HepG2 (cell line): Measurements from ENCODE around the gene NIN. TPM values are rescaled to one million over a fixed set of nuclear protein-coding genes. Genes with fewer than 3 reads are reported as not detected.

ENCODE experiments used
- BCLAF1 ChIP-seq: fragments of 450-650 bp; IDR thresholded peaks from 2 replicates; pipeline ENCODE4 v1.6.1; 2017; ENCODE audit warnings: mild to moderate bottlenecking
- FOXO1 ChIP-seq: sonication (generic); formaldehyde crosslinking; IDR thresholded peaks from 2 replicates; pipeline ENCODE4 v1.4.0; 2020; ENCODE audit warnings: missing genetic modification reagents
- GMEB2 ChIP-seq: IDR thresholded peaks from 2 replicates; pipeline ENCODE4 v1.6.1; 2016; ENCODE audit warnings: missing biosample characterization, missing genetic modification reagents, low read depth
- KAT7 ChIP-seq: IDR thresholded peaks from 2 replicates; pipeline ENCODE4 v1.6.1; 2018; ENCODE audit warnings: borderline replicate concordance, missing compliant biosample characterization
- KDM1A ChIP-seq: IDR thresholded peaks from 2 replicates; pipeline ENCODE4 v1.6.1; 2016; ENCODE audit warnings: missing compliant biosample characterization
- MTA1 ChIP-seq: sonication (generic); formaldehyde crosslinking; IDR thresholded peaks from 2 replicates; pipeline ENCODE4 v1.4.0; 2020; ENCODE audit warnings: missing genetic modification reagents, mild to moderate bottlenecking, borderline replicate concordance
- NPAS2 ChIP-seq: sonication (generic); formaldehyde crosslinking; IDR thresholded peaks from 2 replicates; pipeline ENCODE4 v1.8.0; 2022; ENCODE audit warnings: mild to moderate bottlenecking, missing genetic modification reagents, borderline replicate concordance
- PAF1 ChIP-seq: IDR thresholded peaks from 2 replicates; pipeline ENCODE4 v1.6.1; 2016; ENCODE audit warnings: missing genetic modification reagents, missing compliant biosample characterization
- RCOR2 ChIP-seq: IDR thresholded peaks from 2 replicates; pipeline ENCODE4 v1.6.1; 2016; ENCODE audit warnings: missing biosample characterization, missing genetic modification reagents
- RNF2 ChIP-seq: fragments of 450-650 bp; conservative IDR thresholded peaks from 2 replicates; pipeline ENCODE4 v1.6.1; 2016; ENCODE audit warnings: low read depth
- RNF219 ChIP-seq: sonication (generic); formaldehyde crosslinking; IDR thresholded peaks from 2 replicates; pipeline ENCODE4 v1.5.0; 2020; ENCODE audit warnings: mild to moderate bottlenecking, missing genetic modification reagents
- SETDB1 ChIP-seq: sonication (generic); formaldehyde crosslinking; IDR thresholded peaks from 2 replicates; pipeline ENCODE4 v1.5.1; 2020; ENCODE audit warnings: missing genetic modification reagents, mild to moderate bottlenecking, borderline replicate concordance
- TBL1XR1 ChIP-seq: fragments of 150-350 bp; IDR thresholded peaks from 2 replicates; pipeline ENCODE4 v1.6.1; 2014; ENCODE audit warnings: borderline replicate concordance, low read length; ENCODE audit not compliant: partially characterized antibody
- ZBTB1 ChIP-seq: sonication (generic); formaldehyde crosslinking; IDR thresholded peaks from 2 replicates; pipeline ENCODE4 v1.4.0; 2020; ENCODE audit warnings: missing genetic modification reagents, borderline replicate concordance
- ZBTB46 ChIP-seq: sonication (generic); formaldehyde crosslinking; IDR thresholded peaks from 2 replicates; pipeline ENCODE4 v1.4.0; 2020; ENCODE audit warnings: mild to moderate bottlenecking, missing genetic modification reagents, borderline replicate concordance
- ZMYM3 ChIP-seq: sonication (generic); formaldehyde crosslinking; IDR thresholded peaks from 2 replicates; pipeline ENCODE4 v1.5.1; 2020; ENCODE audit warnings: mild to moderate bottlenecking, missing genetic modification reagents
- ZNF121 ChIP-seq: sonication (generic); formaldehyde crosslinking; IDR thresholded peaks from 2 replicates; pipeline ENCODE4 v1.5.0; 2020; ENCODE audit warnings: mild to moderate bottlenecking, missing genetic modification reagents
- ZNF614 ChIP-seq: IDR thresholded peaks from 2 replicates; pipeline ENCODE4 v1.6.1; 2018; ENCODE audit warnings: missing biosample characterization, missing genetic modification reagents, inconsistent platforms, borderline replicate concordance
- ZSCAN25 ChIP-seq: sonication (generic); formaldehyde crosslinking; IDR thresholded peaks from 2 replicates; pipeline ENCODE4 v1.8.0; 2022; ENCODE audit warnings: mild to moderate bottlenecking, missing genetic modification reagents
- polyA plus RNA-seq, 8 experiments: library from polyadenylated mRNA; depleted of rRNA in 3 of 8; stranded (reverse) in 7 of 8; unstranded in 1 of 8; fragments of >200 nt; fragmentation: Illumina TruSeq in 4 of 8; extraction: Trizol in 4 of 8; gene quantifications; 2 replicates each; pipeline versions ENCODE4 v1.2.1 to v1.2.3, GENCODE V29; 2011 to 2016; ENCODE audit warnings: low read depth in 4 of 8, missing spikeins in 1 of 8, mixed read lengths in 1 of 8; ENCODE audit not compliant: insufficient read depth in 1 of 8
- total RNA-seq, 5 experiments: library from RNA; depleted of rRNA; stranded (reverse); fragments of >200 nt; fragmentation: Illumina TruSeq; extraction: Trizol; gene quantifications; 2 replicates each; pipeline ENCODE4 v1.2.3, GENCODE V29; 2016; ENCODE audit warnings: low read depth in 1 of 5
- TF ChIP-seq, protein P1 (sequence below): sonication (generic); formaldehyde crosslinking; IDR thresholded peaks from 2 replicates; pipeline ENCODE4 v1.8.1; 2022; ENCODE audit warnings: low read depth, mild to moderate bottlenecking, missing genetic modification reagents

Gene NIN
- total and polyA plus RNA-seq, 2 of the 13 experiments (the other 11 are each of a cell fraction or from before 2014, with no cell fraction given) = 2.8 to 9.7 TPM

DNA sequence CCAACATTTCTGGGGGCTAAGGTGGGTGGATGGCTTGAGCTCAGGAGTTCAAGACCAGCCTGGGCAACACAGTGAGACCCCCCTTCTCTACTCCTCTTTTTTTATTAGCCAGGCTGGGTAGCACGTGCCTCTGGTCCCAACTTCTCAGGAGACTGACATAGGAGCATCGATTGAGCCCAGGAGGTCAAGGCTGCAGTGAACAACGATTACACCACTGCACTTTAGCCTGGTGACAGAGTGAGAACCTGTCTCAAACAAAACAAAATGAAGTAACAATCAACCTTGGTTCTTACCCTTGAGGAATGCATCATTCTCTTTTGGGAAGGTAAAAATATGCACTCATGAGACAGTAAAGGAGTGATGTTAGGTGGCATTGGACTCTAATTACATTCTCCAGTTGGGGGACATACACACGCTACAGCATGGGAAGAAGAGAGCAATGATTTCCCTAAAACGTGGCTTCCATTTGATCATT, 3.9 kb upstream of the NIN start (continued):
- TF ChIP-seq RNF219 (CRISPR knock-in tag) (no peak), BCLAF1 (no peak), PAF1 (CRISPR knock-in tag) (no peak), NPAS2 (CRISPR knock-in tag) (no peak), ZMYM3 (0 out of 2 replicates have a peak, but pooled peaks have one; percentile 33), ZNF121 (CRISPR knock-in tag) (peak; percentile 94), RNF2 (no peak), ZBTB1 (CRISPR knock-in tag) (no peak), ZNF614 (no peak), FOXO1 (peak; percentile 68; the same call in 1 of the 2 replicates), MTA1 (CRISPR knock-in tag) (peak; percentile 68; the same call in 1 of the 2 replicates), TBL1XR1 (peak; percentile 76), RCOR2 (no peak), GMEB2 (CRISPR knock-in tag) (no peak), ZBTB46 (CRISPR knock-in tag) (no peak), SETDB1 (no peak), ZSCAN25 (no peak), KAT7 (CRISPR knock-in tag) (no peak), KDM1A (CRISPR knock-in tag) (no peak)
- TF ChIP-seq, protein P1, sequence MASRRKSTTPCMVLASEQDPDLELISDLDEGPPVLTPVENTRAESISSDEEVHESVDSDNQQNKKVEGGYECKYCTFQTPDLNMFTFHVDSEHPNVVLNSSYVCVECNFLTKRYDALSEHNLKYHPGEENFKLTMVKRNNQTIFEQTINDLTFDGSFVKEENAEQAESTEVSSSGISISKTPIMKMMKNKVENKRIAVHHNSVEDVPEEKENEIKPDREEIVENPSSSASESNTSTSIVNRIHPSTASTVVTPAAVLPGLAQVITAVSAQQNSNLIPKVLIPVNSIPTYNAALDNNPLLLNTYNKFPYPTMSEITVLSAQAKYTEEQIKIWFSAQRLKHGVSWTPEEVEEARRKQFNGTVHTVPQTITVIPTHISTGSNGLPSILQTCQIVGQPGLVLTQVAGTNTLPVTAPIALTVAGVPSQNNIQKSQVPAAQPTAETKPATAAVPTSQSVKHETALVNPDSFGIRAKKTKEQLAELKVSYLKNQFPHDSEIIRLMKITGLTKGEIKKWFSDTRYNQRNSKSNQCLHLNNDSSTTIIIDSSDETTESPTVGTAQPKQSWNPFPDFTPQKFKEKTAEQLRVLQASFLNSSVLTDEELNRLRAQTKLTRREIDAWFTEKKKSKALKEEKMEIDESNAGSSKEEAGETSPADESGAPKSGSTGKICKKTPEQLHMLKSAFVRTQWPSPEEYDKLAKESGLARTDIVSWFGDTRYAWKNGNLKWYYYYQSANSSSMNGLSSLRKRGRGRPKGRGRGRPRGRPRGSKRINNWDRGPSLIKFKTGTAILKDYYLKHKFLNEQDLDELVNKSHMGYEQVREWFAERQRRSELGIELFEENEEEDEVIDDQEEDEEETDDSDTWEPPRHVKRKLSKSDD (CRISPR knock-in tag) = no peak
